ENCODE measurements around the gene CT47C1.

Gene CT47C1

DNA sequence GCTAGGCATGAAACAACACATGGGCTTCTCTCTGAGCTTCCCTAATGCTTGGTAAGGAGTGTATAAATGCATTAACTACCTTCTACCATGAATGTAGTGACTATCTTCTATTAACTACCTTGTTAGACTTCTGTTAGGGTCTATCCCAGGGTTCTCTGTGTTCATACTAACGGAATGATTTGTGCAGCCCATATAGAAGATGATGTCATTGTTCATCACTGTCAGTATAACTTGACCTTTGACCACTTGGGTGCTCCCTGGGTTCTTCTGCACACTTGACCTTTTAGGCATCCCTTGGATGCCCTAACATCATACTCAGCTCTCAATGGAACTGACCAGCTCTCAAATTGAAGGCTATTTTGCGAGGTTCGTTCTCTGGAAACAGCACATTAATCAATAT, 30.8 kb upstream of the CT47C1 start:
- H3K27me3 ChIP-seq (ENCODE audit: control insufficient read depth, insufficient read depth, low read length): no peaks in the 10 kb centered on the region; the same call in 1 of the 2 replicates
- no peak overlapping the region for H3K4me3 ChIP-seq (ENCODE audit: low read depth, low read length)
- H3K27ac ChIP-seq (ENCODE audit: low read depth, low read length): no peak overlapping the region
- no peak overlapping the region for H3K9ac ChIP-seq (ENCODE audit: low read length)
- no peaks in the 10 kb centered on the region for H3K36me3 ChIP-seq (ENCODE audit: control insufficient read depth, insufficient read depth, low read length)
- H3K4me1 ChIP-seq (ENCODE audit: control insufficient read depth, insufficient read depth, low read length): peaks cover 3% of the 10 kb centered on the region; the same call in 1 of the 2 replicates
- H3K9me3 ChIP-seq (ENCODE audit: control insufficient read depth, insufficient read depth, low read depth, low read length): no peaks in the 10 kb centered on the region

DNA sequence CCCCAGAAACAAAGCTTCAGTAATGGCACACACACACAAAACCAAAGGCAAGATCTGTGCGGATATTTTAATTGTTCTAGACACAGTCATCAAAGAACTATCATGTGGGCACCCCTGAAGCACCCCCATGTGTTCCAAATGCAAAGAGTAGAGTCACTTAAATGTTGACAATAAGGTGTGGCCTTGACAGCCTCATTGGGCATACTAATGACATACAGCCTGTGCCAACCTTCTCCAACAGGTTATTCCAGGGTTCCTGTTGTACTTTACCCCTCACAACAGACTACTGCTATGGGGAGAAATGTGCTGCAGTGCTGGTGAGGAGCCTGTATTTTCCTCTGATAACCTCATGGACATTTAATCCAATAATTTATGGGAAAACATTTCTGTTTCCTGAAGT, 29.8 kb upstream of the CT47C1 start:
- Histone ChIP-seq H3K9ac (ENCODE audit: low read length) (no peak overlapping the region), H3K4me1 (ENCODE audit: control insufficient read depth, insufficient read depth, low read length) (peaks cover 3% of the 10 kb centered on the region; the same call in 1 of the 2 replicates), H3K27me3 (ENCODE audit: control insufficient read depth, insufficient read depth, low read length) (no peaks in the 10 kb centered on the region; the same call in 1 of the 2 replicates), H3K9me3 (ENCODE audit: control insufficient read depth, insufficient read depth, low read depth, low read length) (no peaks in the 10 kb centered on the region), H3K4me3 (ENCODE audit: low read depth, low read length) (no peak overlapping the region), H3K27ac (ENCODE audit: low read depth, low read length) (no peak overlapping the region), H3K36me3 (ENCODE audit: control insufficient read depth, insufficient read depth, low read length) (no peaks in the 10 kb centered on the region)

DNA sequence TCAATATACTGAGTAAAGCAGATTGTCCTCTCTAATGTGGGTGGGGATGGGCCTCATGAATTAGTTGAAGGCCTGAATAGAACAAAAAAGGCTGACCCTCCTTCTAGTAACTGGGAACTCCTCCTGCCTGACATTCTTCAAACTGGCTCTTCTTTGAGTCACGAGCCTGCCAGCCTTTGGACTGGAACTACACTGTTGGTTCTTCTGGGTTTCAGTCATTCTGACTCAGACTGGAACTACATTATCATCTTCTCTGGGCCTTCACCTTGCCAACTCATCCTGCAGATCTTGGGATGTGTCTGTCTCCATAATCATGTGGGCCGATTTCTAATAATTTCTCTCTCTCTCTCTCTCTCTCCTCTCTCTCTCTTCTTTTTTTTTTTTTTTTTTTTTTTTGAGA, 26.9 kb upstream of the CT47C1 start:
- no peaks in the 10 kb centered on the region for H3K36me3 ChIP-seq (ENCODE audit: control insufficient read depth, insufficient read depth, low read length)
- H3K4me3 ChIP-seq (ENCODE audit: low read depth, low read length): no peak overlapping the region
- no peaks in the 10 kb centered on the region; the same call in 1 of the 2 replicates for H3K27me3 ChIP-seq (ENCODE audit: control insufficient read depth, insufficient read depth, low read length)
- H3K9ac ChIP-seq (ENCODE audit: low read length): no peak overlapping the region
- H3K4me1 ChIP-seq (ENCODE audit: control insufficient read depth, insufficient read depth, low read length): peaks cover 3% of the 10 kb centered on the region; the same call in 1 of the 2 replicates
- no peaks in the 10 kb centered on the region for H3K9me3 ChIP-seq (ENCODE audit: control insufficient read depth, insufficient read depth, low read depth, low read length)
- no peak overlapping the region for H3K27ac ChIP-seq (ENCODE audit: low read depth, low read length)

DNA sequence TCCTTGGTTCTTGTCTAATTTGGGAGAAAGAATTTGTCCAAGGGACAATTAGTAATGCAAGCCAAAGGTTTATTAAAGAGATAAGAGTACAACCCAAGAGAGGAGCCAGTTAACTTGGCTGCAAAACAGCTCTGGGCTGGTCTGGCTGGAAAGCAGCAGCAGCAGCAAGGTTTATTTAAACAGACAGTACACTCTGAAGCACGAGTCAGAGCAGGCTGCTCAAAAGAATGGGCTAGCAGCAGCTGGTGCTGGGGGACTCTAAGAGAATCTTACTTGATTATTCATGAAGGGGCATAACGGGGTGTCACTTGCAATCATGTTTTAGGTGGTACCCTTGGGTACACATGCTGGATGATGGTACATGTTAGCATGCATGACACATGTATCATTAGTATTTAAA, 17.1 kb upstream of the CT47C1 start:
- H3K27me3 ChIP-seq (ENCODE audit: control insufficient read depth, insufficient read depth, low read length): peaks cover 4% of the 10 kb centered on the region; the same call in 1 of the 2 replicates
- H3K27ac ChIP-seq (ENCODE audit: low read depth, low read length): no peak overlapping the region
- no peak overlapping the region for H3K4me3 ChIP-seq (ENCODE audit: low read depth, low read length)
- no peaks in the 10 kb centered on the region for H3K9me3 ChIP-seq (ENCODE audit: control insufficient read depth, insufficient read depth, low read depth, low read length)
- H3K9ac ChIP-seq (ENCODE audit: low read length): no peak overlapping the region
- H3K36me3 ChIP-seq (ENCODE audit: control insufficient read depth, insufficient read depth, low read length): no peaks in the 10 kb centered on the region
- H3K4me1 ChIP-seq (ENCODE audit: control insufficient read depth, insufficient read depth, low read length): no peaks in the 10 kb centered on the region

DNA sequence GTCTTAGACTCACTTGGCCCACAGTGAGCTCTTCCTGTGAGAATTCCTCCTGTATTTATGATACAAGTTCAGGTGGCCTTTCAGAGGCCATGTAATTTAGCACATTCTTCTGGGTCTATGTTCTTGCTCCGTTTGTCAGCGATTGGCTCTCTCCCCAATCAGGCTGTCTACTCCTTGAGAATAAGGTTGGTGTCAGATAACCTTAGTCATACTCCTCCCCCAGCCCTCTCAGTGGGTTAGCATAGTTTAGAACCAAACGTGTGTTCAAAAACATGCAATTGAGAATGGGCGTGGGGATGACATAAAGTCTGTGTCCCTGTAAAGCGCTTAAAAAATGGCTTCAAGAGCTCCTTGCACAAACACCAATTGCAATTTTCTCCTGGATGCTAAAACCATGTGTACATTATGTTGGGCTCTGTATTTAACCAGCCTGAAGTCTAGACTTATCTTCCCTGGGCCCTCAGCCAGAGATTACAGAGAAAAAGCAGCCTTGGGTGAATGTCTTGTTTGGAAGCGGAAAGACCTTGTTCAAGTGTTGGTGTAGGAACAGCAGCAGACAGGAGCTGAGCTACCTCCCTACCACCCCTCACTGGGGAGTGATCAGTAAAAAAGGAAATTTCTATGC, 9.9 kb upstream of the CT47C1 start:
- H3K27ac ChIP-seq (ENCODE audit: low read depth, low read length): no peak overlapping the region
- H3K36me3 ChIP-seq (ENCODE audit: control insufficient read depth, insufficient read depth, low read length): no peaks in the 10 kb centered on the region

DNA sequence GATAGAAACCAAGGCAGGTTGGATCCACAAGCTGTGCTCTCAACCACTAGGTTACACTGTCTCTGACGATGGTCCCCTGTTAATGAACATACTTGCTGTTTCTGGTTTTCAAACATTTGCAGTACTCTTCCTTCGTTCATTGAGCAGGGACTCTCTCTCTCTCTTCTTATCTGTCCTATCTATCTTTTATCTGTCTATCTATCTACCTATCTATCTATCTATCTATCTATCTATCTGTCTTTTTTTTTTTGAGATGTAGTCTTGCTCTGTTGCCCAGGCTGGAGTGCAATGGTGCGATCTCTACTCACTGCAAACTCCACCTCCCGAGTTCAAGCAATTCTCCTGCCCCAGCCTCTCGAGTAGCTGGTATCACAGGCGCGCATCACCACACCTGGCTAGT, 9.4 kb upstream of the CT47C1 start:
- no peaks in the 10 kb centered on the region for H3K36me3 ChIP-seq (ENCODE audit: control insufficient read depth, insufficient read depth, low read length)
- no peaks in the 10 kb centered on the region for H3K9me3 ChIP-seq (ENCODE audit: control insufficient read depth, insufficient read depth, low read depth, low read length)
- H3K4me1 ChIP-seq (ENCODE audit: control insufficient read depth, insufficient read depth, low read length): peaks cover 11% of the 10 kb centered on the region; the same call in 1 of the 2 replicates
- H3K4me3 ChIP-seq (ENCODE audit: low read depth, low read length): no peak overlapping the region
- no peak overlapping the region for H3K27ac ChIP-seq (ENCODE audit: low read depth, low read length)
- no peak overlapping the region for H3K9ac ChIP-seq (ENCODE audit: low read length)
- H3K27me3 ChIP-seq (ENCODE audit: control insufficient read depth, insufficient read depth, low read length): peaks cover 32% of the 10 kb centered on the region

More for the DNA sequence above, 9.9 kb upstream of the CT47C1 start:
- no peak overlapping the region for H3K9ac ChIP-seq (ENCODE audit: low read length)
- H3K27me3 ChIP-seq (ENCODE audit: control insufficient read depth, insufficient read depth, low read length): peaks cover 28% of the 10 kb centered on the region
- H3K4me3 ChIP-seq (ENCODE audit: low read depth, low read length): no peak overlapping the region
- H3K4me1 ChIP-seq (ENCODE audit: control insufficient read depth, insufficient read depth, low read length): peaks cover 11% of the 10 kb centered on the region; the same call in 1 of the 2 replicates
- H3K9me3 ChIP-seq (ENCODE audit: control insufficient read depth, insufficient read depth, low read depth, low read length): no peaks in the 10 kb centered on the region

DNA sequence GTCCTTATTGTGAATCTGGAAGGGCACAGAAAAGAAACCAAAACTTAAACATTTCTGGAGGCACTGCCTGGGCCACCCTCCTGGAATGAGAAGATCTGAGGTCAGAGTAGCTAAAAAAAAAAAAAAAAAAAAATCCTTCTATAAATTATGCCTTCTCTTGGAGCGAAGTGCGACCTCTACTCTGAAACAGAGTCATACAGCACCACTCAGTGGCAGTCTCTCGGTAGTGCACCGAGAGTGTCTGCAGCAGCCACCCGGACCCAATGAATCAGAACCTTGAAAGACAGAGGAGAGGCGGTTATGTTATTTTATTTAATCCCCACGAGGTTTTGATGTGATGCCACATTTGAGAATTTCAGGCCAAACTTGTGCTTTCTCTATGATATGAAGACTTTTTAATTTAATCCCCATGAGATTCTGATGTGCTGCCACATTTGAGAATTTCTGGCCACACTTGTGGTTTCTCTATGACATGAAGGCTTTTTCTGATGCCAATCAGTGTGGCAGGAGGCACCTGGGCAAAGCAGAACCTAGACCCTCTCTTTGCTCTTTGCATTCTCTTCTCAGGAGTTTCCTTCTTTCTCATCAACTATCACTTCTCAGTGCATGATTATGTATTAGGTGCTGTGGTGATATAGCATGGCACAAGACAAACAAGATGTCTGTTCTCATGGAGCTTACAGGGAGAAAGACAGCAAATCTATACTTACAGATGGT, 5.6 kb upstream of the CT47C1 start:
- Histone ChIP-seq H3K9me3 (ENCODE audit: control insufficient read depth, insufficient read depth, low read depth, low read length) (0 out of 2 replicates have a peak, but pooled peaks cover 2% of the 10 kb centered on the region), H3K4me3 (ENCODE audit: low read depth, low read length) (no peak overlapping the region), H3K27me3 (ENCODE audit: control insufficient read depth, insufficient read depth, low read length) (peaks cover 45% of the 10 kb centered on the region), H3K27ac (ENCODE audit: low read depth, low read length) (no peak overlapping the region), H3K36me3 (ENCODE audit: control insufficient read depth, insufficient read depth, low read length) (no peaks in the 10 kb centered on the region), H3K4me1 (ENCODE audit: control insufficient read depth, insufficient read depth, low read length) (peaks cover 10% of the 10 kb centered on the region; the same call in 1 of the 2 replicates), H3K9ac (ENCODE audit: low read length) (no peak overlapping the region)

DNA sequence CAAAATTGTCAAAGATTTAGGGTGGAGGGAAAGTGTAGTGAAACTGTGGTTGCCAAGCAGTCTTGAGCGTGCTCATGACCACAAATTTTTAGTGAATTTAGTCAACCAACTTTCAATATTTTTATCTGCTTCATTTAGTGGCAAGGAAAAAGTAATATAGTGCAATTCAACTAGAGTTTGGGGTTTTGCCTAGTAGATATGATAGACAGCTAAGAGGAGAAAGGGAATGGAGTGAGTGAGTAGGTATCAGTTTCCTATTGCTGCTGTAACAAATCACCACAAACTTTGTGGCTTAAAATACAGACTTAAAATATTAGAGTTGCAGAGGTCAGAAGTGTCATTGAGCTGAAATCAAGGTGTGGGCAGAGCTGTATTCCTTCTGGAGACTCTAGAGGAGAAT, 3.7 kb upstream of the CT47C1 start:
- H3K27me3 ChIP-seq (ENCODE audit: control insufficient read depth, insufficient read depth, low read length): peaks cover 41% of the 10 kb centered on the region
- no peak overlapping the region for H3K27ac ChIP-seq (ENCODE audit: low read depth, low read length)
- H3K36me3 ChIP-seq (ENCODE audit: control insufficient read depth, insufficient read depth, low read length): no peaks in the 10 kb centered on the region

DNA sequence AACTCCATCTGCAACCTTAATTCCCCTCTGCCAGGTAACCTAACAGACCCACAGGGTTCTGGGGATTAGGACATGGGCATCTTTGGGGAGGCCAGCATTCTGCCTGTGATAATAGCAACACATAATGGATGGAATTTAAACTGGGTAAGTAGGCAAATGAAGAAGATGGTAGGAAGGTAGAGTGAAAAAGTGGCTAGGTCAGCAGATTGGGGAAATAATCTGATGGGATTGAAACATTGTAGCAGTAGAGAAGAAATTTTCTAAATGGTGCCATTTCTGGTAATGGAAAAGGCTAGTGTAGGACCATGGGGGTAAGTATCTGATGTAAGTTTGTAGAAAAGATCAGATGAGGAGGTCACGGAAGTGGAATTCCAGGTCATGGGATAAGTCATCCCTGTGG, 3.0 kb upstream of the CT47C1 start:
- Histone ChIP-seq H3K27ac (ENCODE audit: low read depth, low read length) (no peak overlapping the region), H3K36me3 (ENCODE audit: control insufficient read depth, insufficient read depth, low read length) (no peaks in the 10 kb centered on the region), H3K4me3 (ENCODE audit: low read depth, low read length) (no peak overlapping the region), H3K9ac (ENCODE audit: low read length) (no peak overlapping the region), H3K27me3 (ENCODE audit: control insufficient read depth, insufficient read depth, low read length) (peaks cover 38% of the 10 kb centered on the region), H3K9me3 (ENCODE audit: control insufficient read depth, insufficient read depth, low read depth, low read length) (0 out of 2 replicates have a peak, but pooled peaks cover 2% of the 10 kb centered on the region), H3K4me1 (ENCODE audit: control insufficient read depth, insufficient read depth, low read length) (no peaks in the 10 kb centered on the region; the same call in 1 of the 2 replicates)

More for the DNA sequence above, 3.7 kb upstream of the CT47C1 start:
- H3K9ac ChIP-seq (ENCODE audit: low read length): no peak overlapping the region
- H3K9me3 ChIP-seq (ENCODE audit: control insufficient read depth, insufficient read depth, low read depth, low read length): 0 out of 2 replicates have a peak, but pooled peaks cover 2% of the 10 kb centered on the region
- no peak overlapping the region for H3K4me3 ChIP-seq (ENCODE audit: low read depth, low read length)
- no peaks in the 10 kb centered on the region; the same call in 1 of the 2 replicates for H3K4me1 ChIP-seq (ENCODE audit: control insufficient read depth, insufficient read depth, low read length)

DNA sequence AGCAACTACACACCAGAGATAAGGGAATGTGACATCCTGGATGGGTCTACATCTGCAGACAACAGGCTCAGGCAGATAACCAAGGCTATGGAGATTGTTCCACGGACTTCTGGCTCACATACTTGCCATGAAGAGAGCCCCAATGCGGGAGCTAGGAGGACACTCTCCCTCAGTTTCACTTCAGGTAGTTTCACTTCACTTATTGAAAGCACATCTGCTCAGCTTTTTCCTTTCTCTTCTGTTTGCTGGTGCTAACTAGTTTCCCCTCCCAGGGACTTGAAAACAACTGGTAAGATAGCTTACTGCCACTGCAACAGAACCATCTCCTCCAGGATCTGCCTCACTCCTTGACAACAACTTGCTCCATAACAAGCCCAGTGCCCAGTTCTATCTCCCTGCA, 1.4 kb upstream of the CT47C1 start:
- H3K27ac ChIP-seq (ENCODE audit: low read depth, low read length): no peak overlapping the region
- 0 out of 2 replicates have a peak, but pooled peaks cover 2% of the 10 kb centered on the region for H3K9me3 ChIP-seq (ENCODE audit: control insufficient read depth, insufficient read depth, low read depth, low read length)
- H3K9ac ChIP-seq (ENCODE audit: low read length): no peak overlapping the region
- no peaks in the 10 kb centered on the region for H3K36me3 ChIP-seq (ENCODE audit: control insufficient read depth, insufficient read depth, low read length)
- no peaks in the 10 kb centered on the region for H3K4me1 ChIP-seq (ENCODE audit: control insufficient read depth, insufficient read depth, low read length)
- H3K27me3 ChIP-seq (ENCODE audit: control insufficient read depth, insufficient read depth, low read length): peaks cover 28% of the 10 kb centered on the region
- H3K4me3 ChIP-seq (ENCODE audit: low read depth, low read length): no peak overlapping the region

Data from HUES6 (cell line).